Measurements from ENCODE around the gene CCDC137. TPM values are rescaled to one million over a fixed set of nuclear protein-coding genes. Genes with fewer than 3 reads are reported as not detected.

CCDC137 gene
- total and polyA plus RNA-seq, 2 donors (not counting 3 experiments of a cell fraction or from before 2014, with no cell fraction given): 12.9 to 32.2 TPM

GRCh38 chr17:81662002-81662401 is 4.5 kb upstream of the CCDC137 start:
- FAIRE-seq (no peak), DNase-seq (ENCODE audit: low read depth, low spot score) (no peak)
- no peaks in the 10 kb centered on the region for H4K20me1 ChIP-seq (replicated peaks; ENCODE audit: control insufficient read depth, extremely low read depth, insufficient read depth, low read length)
- BruUV-seq (replicated peaks): no TSS peak
- no peak overlapping the region for H3K9ac ChIP-seq (replicated peaks; ENCODE audit: extremely low read depth, insufficient read depth, low read length)
- no peak for TF ChIP-seq GATA2 (IDR thresholded peaks at IDR 0.05; ENCODE audit: insufficient read depth, insufficient read length, low read depth, low read length)
- TF ChIP-seq POLR2AphosphoS5 (IDR thresholded peaks at IDR 0.05; ENCODE audit: insufficient read depth, low read depth, low read length): no peak
- H2AFZ ChIP-seq (ENCODE audit: low read depth, low read length): no peak overlapping the region
- no peaks in the 10 kb centered on the region for H3K9me1 ChIP-seq (replicated peaks; ENCODE audit: control insufficient read depth, extremely low read depth, insufficient read depth, low read length)
- H3K9me3 ChIP-seq (replicated peaks; ENCODE audit: control insufficient read depth, insufficient read depth, low read length): no peaks in the 10 kb centered on the region
- H3K4me1 ChIP-seq (ENCODE audit: control insufficient read depth, extremely low read depth, insufficient read depth, low read length): peaks cover 13% of the 10 kb centered on the region
- no peak overlapping the region for H3K27ac ChIP-seq (ENCODE audit: insufficient read depth, low read depth, low read length)
- POLR2A ChIA-PET: no interaction called here
- CTCF ChIA-PET: no interaction called here
- no peak overlapping the region for H3K4me2 ChIP-seq (ENCODE audit: insufficient read depth, low read length)
- no peaks in the 10 kb centered on the region for H3K27me3 ChIP-seq (ENCODE audit: control insufficient read depth in 2 of 2, insufficient read depth in 2 of 2, low read length in 2 of 2)
- intact Hi-C loops (cut with micrococcal nuclease) (no loop called here), dilution Hi-C loops (cut with MboI; ENCODE audit: extremely low pct_ligation_motif_present, low sequenced_read_pairs) (no loop called here)
- peaks cover 0 to 3% of the 10 kb centered on the region in 2 experiments for H3K36me3 ChIP-seq (ENCODE audit: control insufficient read depth in 2 of 2, extremely low read depth in 1 of 2, insufficient read depth in 2 of 2, low read length in 2 of 2)
- H3K4me3 ChIP-seq (replicated peaks in 1 of 3; ENCODE audit: insufficient read depth in 1 of 3, low read depth in 1 of 3, low read length in 3 of 3): no peak overlapping the region
- peaks cover 7% of the 10 kb centered on the region for H3K79me2 ChIP-seq (ENCODE audit: control insufficient read depth, insufficient read depth, low read length)

DNA sequence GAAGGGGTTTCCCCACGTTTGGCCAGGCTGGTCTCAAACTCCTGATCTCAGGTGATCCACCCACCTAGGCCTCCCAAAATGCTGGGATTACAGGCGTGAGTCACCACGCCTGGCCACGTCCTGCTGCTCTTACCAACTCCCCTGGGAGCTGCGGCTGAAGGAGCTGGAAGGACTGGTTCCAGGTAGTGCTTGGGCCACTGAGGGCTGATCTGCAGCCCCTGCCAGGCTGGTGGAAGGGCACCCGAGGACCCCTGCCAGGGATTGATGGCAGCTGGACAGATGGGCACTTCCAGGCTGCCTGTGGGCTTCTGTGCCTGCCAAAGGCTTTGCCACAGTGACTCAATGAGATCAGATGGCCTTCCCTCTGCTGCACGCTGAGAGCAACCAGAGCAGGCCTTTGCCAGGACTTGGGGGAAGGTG is 2.5 kb upstream of the CCDC137 start:
- Histone ChIP-seq H3K9me3 (replicated peaks; ENCODE audit: control insufficient read depth, insufficient read depth, low read length) (no peaks in the 10 kb centered on the region), H3K36me3 (ENCODE audit: control insufficient read depth in 2 of 2, extremely low read depth in 1 of 2, insufficient read depth in 2 of 2, low read length in 2 of 2) (peaks cover 0 to 4% of the 10 kb centered on the region in 2 experiments), H3K9ac (replicated peaks; ENCODE audit: extremely low read depth, insufficient read depth, low read length) (no peak overlapping the region), H2AFZ (ENCODE audit: low read depth, low read length) (no peak overlapping the region), H3K27me3 (ENCODE audit: control insufficient read depth in 2 of 2, insufficient read depth in 2 of 2, low read length in 2 of 2) (no peaks in the 10 kb centered on the region), H3K27ac (ENCODE audit: insufficient read depth, low read depth, low read length) (no peak overlapping the region), H3K4me1 (ENCODE audit: control insufficient read depth, extremely low read depth, insufficient read depth, low read length) (peaks cover 18% of the 10 kb centered on the region), H3K9me1 (replicated peaks; ENCODE audit: control insufficient read depth, extremely low read depth, insufficient read depth, low read length) (no peaks in the 10 kb centered on the region), H3K79me2 (ENCODE audit: control insufficient read depth, insufficient read depth, low read length) (peaks cover 19% of the 10 kb centered on the region), H3K4me2 (ENCODE audit: insufficient read depth, low read length) (no peak overlapping the region), H4K20me1 (replicated peaks; ENCODE audit: control insufficient read depth, extremely low read depth, insufficient read depth, low read length) (no peaks in the 10 kb centered on the region), H3K4me3 (replicated peaks in 1 of 3; ENCODE audit: insufficient read depth in 1 of 3, low read depth in 1 of 3, low read length in 3 of 3) (no peak overlapping the region)
- DNase-seq (ENCODE audit: low read depth, low spot score) (no peak), FAIRE-seq (no peak)
- intact Hi-C loops (cut with micrococcal nuclease): no loop called here
- no TSS peak for BruUV-seq (replicated peaks)
- ChIA-PET CTCF (no interaction called here), POLR2A (no interaction called here)
- TF ChIP-seq POLR2AphosphoS5 (IDR thresholded peaks at IDR 0.05; ENCODE audit: insufficient read depth, low read depth, low read length) (no peak), EZH2 (IDR thresholded peaks at IDR 0.05; ENCODE audit: borderline replicate concordance, low read depth, low read length, severe bottlenecking) (no peak), POLR2A (IDR thresholded peaks at IDR 0.05; ENCODE audit: low read depth, low read length) (no peak), CTCF (IDR thresholded peaks at IDR 0.05; ENCODE audit: extremely low read depth in 1 of 2, insufficient read depth in 1 of 2, low read depth in 1 of 2, low read length in 2 of 2) (no peak), MYC (IDR thresholded peaks at IDR 0.05; ENCODE audit: low read depth, low read length) (no peak), FOS (IDR thresholded peaks at IDR 0.05; ENCODE audit: borderline replicate concordance, insufficient read depth, low read length) (no peak), MAX (IDR thresholded peaks at IDR 0.05; ENCODE audit: insufficient read depth, insufficient read length) (no peak)
- dilution Hi-C loops (cut with MboI; ENCODE audit: extremely low pct_ligation_motif_present, low sequenced_read_pairs): no loop called here
